ENCODE results near the gene ZNF792.

DNA sequence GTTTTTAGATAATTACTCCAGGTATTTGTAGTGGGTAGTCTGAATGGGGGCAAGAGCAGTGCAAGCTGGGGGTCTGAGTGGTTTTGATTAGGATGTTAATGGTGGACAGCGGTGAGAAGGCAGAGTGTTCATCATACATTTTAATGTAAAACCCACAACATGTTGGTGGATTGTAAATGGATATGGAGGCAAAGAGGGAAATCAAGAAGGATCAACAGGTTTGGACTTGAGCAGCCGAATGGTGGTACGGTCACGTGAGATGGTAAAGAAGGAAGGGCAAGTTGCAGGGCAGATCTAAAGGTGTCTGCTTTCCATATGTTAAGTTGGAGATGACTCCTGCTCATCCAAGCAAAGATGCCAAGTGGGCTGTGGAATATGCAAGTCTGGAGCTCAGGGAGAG is 27.8 kb downstream of the ZNF792 start:
- TF ChIP-seq, protein P1, sequence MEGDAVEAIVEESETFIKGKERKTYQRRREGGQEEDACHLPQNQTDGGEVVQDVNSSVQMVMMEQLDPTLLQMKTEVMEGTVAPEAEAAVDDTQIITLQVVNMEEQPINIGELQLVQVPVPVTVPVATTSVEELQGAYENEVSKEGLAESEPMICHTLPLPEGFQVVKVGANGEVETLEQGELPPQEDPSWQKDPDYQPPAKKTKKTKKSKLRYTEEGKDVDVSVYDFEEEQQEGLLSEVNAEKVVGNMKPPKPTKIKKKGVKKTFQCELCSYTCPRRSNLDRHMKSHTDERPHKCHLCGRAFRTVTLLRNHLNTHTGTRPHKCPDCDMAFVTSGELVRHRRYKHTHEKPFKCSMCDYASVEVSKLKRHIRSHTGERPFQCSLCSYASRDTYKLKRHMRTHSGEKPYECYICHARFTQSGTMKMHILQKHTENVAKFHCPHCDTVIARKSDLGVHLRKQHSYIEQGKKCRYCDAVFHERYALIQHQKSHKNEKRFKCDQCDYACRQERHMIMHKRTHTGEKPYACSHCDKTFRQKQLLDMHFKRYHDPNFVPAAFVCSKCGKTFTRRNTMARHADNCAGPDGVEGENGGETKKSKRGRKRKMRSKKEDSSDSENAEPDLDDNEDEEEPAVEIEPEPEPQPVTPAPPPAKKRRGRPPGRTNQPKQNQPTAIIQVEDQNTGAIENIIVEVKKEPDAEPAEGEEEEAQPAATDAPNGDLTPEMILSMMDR (conservative IDR thresholded peaks at IDR 0.05; ENCODE audit: low read depth, low read length) = no peak
- no peak for TF ChIP-seq EZH2 (IDR thresholded peaks at IDR 0.05; ENCODE audit: borderline replicate concordance, low read depth, low read length, poor library complexity, severe bottlenecking)

Measured in A673 (cell line).